ENCODE measurements around the gene ANKIB1. TPM values are rescaled to one million over a fixed set of nuclear protein-coding genes. Genes with fewer than 3 reads are reported as not detected.

The ANKIB1 gene
- polyA plus RNA-seq, 1 donor (not counting 4 experiments of a cell fraction or from before 2014, with no cell fraction given) = 37.0 TPM

- Histone ChIP-seq H2AFZ (ENCODE audit: control insufficient read depth, low read length) (no peak overlapping the region), H3K36me3 (ENCODE audit: control insufficient read depth in 2 of 2, extremely low read depth in 1 of 2, insufficient read depth in 2 of 2, low read length in 2 of 2) (no peaks in the 10 kb centered on the region), H3K9me1 (ENCODE audit: control insufficient read depth, extremely low read depth, insufficient read depth, low read length) (no peaks in the 10 kb centered on the region), H3K27ac (ENCODE audit: control insufficient read depth, insufficient read depth, low read length) (no peak overlapping the region), H3K9me3 (ENCODE audit: control insufficient read depth, low read depth, low read length) (no peaks in the 10 kb centered on the region), H3K4me2 (ENCODE audit: control insufficient read depth, extremely low read depth, insufficient read depth, low read depth, low read length) (no peak overlapping the region), H3K79me2 (ENCODE audit: control insufficient read depth, insufficient read depth, low read length) (peaks cover 46% of the 10 kb centered on the region), H4K20me1 (ENCODE audit: control insufficient read depth, extremely low read depth, insufficient read depth, low read length) (no peaks in the 10 kb centered on the region), H3K4me3 (ENCODE audit: control insufficient read depth in 2 of 3, extremely low read depth in 1 of 3, insufficient read depth in 2 of 3, low read depth in 1 of 3, low read length in 3 of 3) (no peak overlapping the region), H3K4me1 (ENCODE audit: control insufficient read depth, extremely low read depth, insufficient read depth, low read length) (peaks cover 8% of the 10 kb centered on the region), H3K9ac (ENCODE audit: control insufficient read depth, extremely low read depth, insufficient read depth, low read length) (no peak overlapping the region), H3K27me3 (ENCODE audit: control insufficient read depth, extremely low read depth, insufficient read depth, low read length) (no peaks in the 10 kb centered on the region)
- no peak for TF ChIP-seq EZH2 (IDR thresholded peaks at IDR 0.05; ENCODE audit: low read length)
- TF ChIP-seq CTCF (optimal IDR thresholded peaks at IDR 0.05 in 1 of 3, IDR thresholded peaks at IDR 0.05 in 1 of 3, conservative IDR thresholded peaks at IDR 0.05 in 1 of 3; ENCODE audit: extremely low read depth in 1 of 3, insufficient read depth in 2 of 3, low read length in 3 of 3) = no peak
- DNase-seq (ENCODE audit: low read depth, low spot score) = no peak
- no peak for FAIRE-seq
- dilution Hi-C loops (cut with MboI; ENCODE audit: extremely low pct_ligation_motif_present, low sequenced_read_pairs) = no loop called here
Observed at GRCh38 chr7:92281031-92281430, 35.3 kb downstream of the ANKIB1 start.

DNA sequence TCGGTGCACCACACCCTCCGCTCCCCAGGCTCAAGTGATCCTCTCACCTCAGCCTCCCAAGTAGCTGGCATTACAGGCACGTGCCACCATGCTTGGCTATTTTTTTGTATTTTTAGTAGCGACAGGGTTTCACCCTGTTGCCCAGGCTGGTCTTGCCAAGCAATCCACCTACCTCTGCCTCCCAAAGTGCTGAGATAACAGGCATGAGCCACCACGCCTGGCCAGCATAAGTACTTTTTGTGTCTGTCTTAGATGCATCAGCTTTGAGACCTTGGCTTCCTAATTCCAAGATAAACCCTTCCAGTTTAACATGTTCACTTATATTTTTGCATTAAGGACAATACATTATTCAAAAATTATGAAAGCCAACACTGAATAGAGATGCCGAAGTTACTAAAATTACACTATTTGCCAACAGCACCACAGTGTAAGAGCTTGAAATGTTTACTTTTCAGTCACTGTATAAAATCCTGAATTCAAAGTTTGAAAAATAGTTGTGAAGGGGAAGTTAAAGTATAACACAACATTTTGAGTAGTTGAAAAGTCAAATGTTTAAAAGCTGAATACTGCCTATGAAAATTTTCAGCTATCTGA lies 36.5 kb downstream of the ANKIB1 start:
- Histone ChIP-seq H3K4me3 (ENCODE audit: control insufficient read depth in 2 of 3, extremely low read depth in 1 of 3, insufficient read depth in 2 of 3, low read depth in 1 of 3, low read length in 3 of 3) (no peak overlapping the region), H3K9me3 (ENCODE audit: control insufficient read depth, low read depth, low read length) (no peaks in the 10 kb centered on the region), H3K4me2 (ENCODE audit: control insufficient read depth, extremely low read depth, insufficient read depth, low read depth, low read length) (no peak overlapping the region), H3K4me1 (ENCODE audit: control insufficient read depth, extremely low read depth, insufficient read depth, low read length) (peaks cover 8% of the 10 kb centered on the region), H3K79me2 (ENCODE audit: control insufficient read depth, insufficient read depth, low read length) (peaks cover 41% of the 10 kb centered on the region), H3K27ac (ENCODE audit: control insufficient read depth, insufficient read depth, low read length) (no peak overlapping the region), H2AFZ (ENCODE audit: control insufficient read depth, low read length) (no peak overlapping the region), H3K27me3 (ENCODE audit: control insufficient read depth, extremely low read depth, insufficient read depth, low read length) (no peaks in the 10 kb centered on the region), H4K20me1 (ENCODE audit: control insufficient read depth, extremely low read depth, insufficient read depth, low read length) (no peaks in the 10 kb centered on the region), H3K36me3 (ENCODE audit: control insufficient read depth in 2 of 2, extremely low read depth in 1 of 2, insufficient read depth in 2 of 2, low read length in 2 of 2) (no peaks in the 10 kb centered on the region), H3K9me1 (ENCODE audit: control insufficient read depth, extremely low read depth, insufficient read depth, low read length) (no peaks in the 10 kb centered on the region), H3K9ac (ENCODE audit: control insufficient read depth, extremely low read depth, insufficient read depth, low read length) (no peak overlapping the region)
- DNase-seq (ENCODE audit: low read depth, low spot score) (no peak), FAIRE-seq (no peak)
- dilution Hi-C loops (cut with MboI; ENCODE audit: extremely low pct_ligation_motif_present, low sequenced_read_pairs) = no loop called here
- TF ChIP-seq CTCF (optimal IDR thresholded peaks at IDR 0.05 in 1 of 3, IDR thresholded peaks at IDR 0.05 in 1 of 3, conservative IDR thresholded peaks at IDR 0.05 in 1 of 3; ENCODE audit: extremely low read depth in 1 of 3, insufficient read depth in 2 of 3, low read length in 3 of 3) (no peak), EZH2 (IDR thresholded peaks at IDR 0.05; ENCODE audit: low read length) (no peak)
